GM18909 (cell line): ENCODE measurements around the gene DCLRE1C.
"Not testable (repeated sequence)": the region's sequence is repeated elsewhere in the genome, so short reads cannot be mapped to it uniquely, and the experiment has no call there.

Experiments
- ATAC-seq: cut with Tn5 transposase; IDR thresholded peaks from one replicate; pipeline ENCODE4 v1.9.1; 2021; ENCODE audit warnings: mild to moderate bottlenecking; ENCODE audit not compliant: unreplicated experiment, poor library complexity

DCLRE1C gene

GRCh38 chr10:14947268-14947667, 6.6 kb downstream of the DCLRE1C start:
- no peak for ATAC-seq

GRCh38 chr10:14945108-14945507, 8.8 kb downstream of the DCLRE1C start:
- ATAC-seq, result no peak

- ATAC-seq, result not testable (repeated sequence)
Observed at GRCh38 chr10:14942950-14943338, 11.0 kb downstream of the DCLRE1C start.

GRCh38 chr10:14942147-14942949, 11.5 kb downstream of the DCLRE1C start:
- ATAC-seq, result peak; percentile 90

GRCh38 chr10:14938971-14939370, 14.9 kb downstream of the DCLRE1C start:
- ATAC-seq, result not testable (repeated sequence)

- no peak for ATAC-seq
Observed at GRCh38 chr10:14936584-14936983, 17.3 kb downstream of the DCLRE1C start.

GRCh38 chr10:14930610-14931009, 23.3 kb downstream of the DCLRE1C start:
- ATAC-seq, result no peak

GRCh38 chr10:14926722-14927416, 27.0 kb downstream of the DCLRE1C start:
- peak; percentile 99 for ATAC-seq

GRCh38 chr10:14926061-14926470, 27.8 kb downstream of the DCLRE1C start:
- no peak for ATAC-seq

GRCh38 chr10:14925268-14925667, 28.6 kb downstream of the DCLRE1C start:
- ATAC-seq, result no peak

- ATAC-seq, result no peak
Observed at GRCh38 chr10:14924013-14924412, 29.9 kb downstream of the DCLRE1C start.

GRCh38 chr10:14918964-14919363, 34.9 kb downstream of the DCLRE1C start:
- no peak for ATAC-seq

GRCh38 chr10:14917827-14918226, 36.1 kb downstream of the DCLRE1C start:
- ATAC-seq, result no peak

GRCh38 chr10:14916600-14916999, 37.3 kb downstream of the DCLRE1C start:
- ATAC-seq, result no peak

- ATAC-seq, result no peak
Observed at GRCh38 chr10:14911801-14912200, 42.1 kb downstream of the DCLRE1C start.

GRCh38 chr10:14910953-14911352, 42.9 kb downstream of the DCLRE1C start:
- no peak for ATAC-seq

- ATAC-seq, result no peak
Observed at GRCh38 chr10:14909101-14909500, 44.8 kb downstream of the DCLRE1C start.

GRCh38 chr10:14907591-14907990, 46.3 kb downstream of the DCLRE1C start:
- not testable (repeated sequence) for ATAC-seq

GRCh38 chr10:14906765-14907164, 47.1 kb downstream of the DCLRE1C start:
- no peak for ATAC-seq

GRCh38 chr10:14905890-14906289, 48.0 kb downstream of the DCLRE1C start:
- ATAC-seq, result no peak

- no peak for ATAC-seq
Observed at GRCh38 chr10:14904864-14905263, 49.0 kb downstream of the DCLRE1C start.

- ATAC-seq, result no peak
Observed at GRCh38 chr10:14904316-14904732, 49.6 kb downstream of the DCLRE1C start.
